Measurements from ENCODE around the gene NALCN.

DNA sequence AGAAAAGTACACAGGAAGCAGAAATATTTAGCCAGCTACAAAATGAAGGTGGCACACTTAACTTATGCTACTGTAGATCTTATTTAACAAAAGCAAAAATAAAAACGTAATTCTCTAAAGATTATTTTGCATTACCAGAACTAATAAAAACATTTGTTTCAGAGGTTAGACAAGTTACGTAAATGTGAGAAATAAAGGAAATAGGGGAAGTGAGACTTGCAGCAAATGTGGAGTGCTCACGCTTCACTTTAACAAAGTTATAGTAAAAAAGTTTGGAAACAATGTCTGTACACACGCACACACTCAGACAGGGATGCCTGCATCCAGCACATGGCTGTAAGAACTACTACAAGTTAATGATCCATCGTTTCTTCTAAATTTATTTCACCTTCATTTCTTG lies 83.7 kb downstream of the NALCN start:
- TF ChIP-seq TAF1 (conservative IDR thresholded peaks at IDR 0.05) (no peak), SP1 (IDR thresholded peaks at IDR 0.05) (no peak), RAD21 (IDR thresholded peaks at IDR 0.05) (no peak)
- TF ChIP-seq, protein P1, sequence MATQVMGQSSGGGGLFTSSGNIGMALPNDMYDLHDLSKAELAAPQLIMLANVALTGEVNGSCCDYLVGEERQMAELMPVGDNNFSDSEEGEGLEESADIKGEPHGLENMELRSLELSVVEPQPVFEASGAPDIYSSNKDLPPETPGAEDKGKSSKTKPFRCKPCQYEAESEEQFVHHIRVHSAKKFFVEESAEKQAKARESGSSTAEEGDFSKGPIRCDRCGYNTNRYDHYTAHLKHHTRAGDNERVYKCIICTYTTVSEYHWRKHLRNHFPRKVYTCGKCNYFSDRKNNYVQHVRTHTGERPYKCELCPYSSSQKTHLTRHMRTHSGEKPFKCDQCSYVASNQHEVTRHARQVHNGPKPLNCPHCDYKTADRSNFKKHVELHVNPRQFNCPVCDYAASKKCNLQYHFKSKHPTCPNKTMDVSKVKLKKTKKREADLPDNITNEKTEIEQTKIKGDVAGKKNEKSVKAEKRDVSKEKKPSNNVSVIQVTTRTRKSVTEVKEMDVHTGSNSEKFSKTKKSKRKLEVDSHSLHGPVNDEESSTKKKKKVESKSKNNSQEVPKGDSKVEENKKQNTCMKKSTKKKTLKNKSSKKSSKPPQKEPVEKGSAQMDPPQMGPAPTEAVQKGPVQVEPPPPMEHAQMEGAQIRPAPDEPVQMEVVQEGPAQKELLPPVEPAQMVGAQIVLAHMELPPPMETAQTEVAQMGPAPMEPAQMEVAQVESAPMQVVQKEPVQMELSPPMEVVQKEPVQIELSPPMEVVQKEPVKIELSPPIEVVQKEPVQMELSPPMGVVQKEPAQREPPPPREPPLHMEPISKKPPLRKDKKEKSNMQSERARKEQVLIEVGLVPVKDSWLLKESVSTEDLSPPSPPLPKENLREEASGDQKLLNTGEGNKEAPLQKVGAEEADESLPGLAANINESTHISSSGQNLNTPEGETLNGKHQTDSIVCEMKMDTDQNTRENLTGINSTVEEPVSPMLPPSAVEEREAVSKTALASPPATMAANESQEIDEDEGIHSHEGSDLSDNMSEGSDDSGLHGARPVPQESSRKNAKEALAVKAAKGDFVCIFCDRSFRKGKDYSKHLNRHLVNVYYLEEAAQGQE (IDR thresholded peaks at IDR 0.05): no peak
- TF ChIP-seq, protein P2, sequence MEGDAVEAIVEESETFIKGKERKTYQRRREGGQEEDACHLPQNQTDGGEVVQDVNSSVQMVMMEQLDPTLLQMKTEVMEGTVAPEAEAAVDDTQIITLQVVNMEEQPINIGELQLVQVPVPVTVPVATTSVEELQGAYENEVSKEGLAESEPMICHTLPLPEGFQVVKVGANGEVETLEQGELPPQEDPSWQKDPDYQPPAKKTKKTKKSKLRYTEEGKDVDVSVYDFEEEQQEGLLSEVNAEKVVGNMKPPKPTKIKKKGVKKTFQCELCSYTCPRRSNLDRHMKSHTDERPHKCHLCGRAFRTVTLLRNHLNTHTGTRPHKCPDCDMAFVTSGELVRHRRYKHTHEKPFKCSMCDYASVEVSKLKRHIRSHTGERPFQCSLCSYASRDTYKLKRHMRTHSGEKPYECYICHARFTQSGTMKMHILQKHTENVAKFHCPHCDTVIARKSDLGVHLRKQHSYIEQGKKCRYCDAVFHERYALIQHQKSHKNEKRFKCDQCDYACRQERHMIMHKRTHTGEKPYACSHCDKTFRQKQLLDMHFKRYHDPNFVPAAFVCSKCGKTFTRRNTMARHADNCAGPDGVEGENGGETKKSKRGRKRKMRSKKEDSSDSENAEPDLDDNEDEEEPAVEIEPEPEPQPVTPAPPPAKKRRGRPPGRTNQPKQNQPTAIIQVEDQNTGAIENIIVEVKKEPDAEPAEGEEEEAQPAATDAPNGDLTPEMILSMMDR (IDR thresholded peaks at IDR 0.05; ENCODE audit: low read depth, low read length, missing input control): no peak
- TF ChIP-seq, protein P3, sequence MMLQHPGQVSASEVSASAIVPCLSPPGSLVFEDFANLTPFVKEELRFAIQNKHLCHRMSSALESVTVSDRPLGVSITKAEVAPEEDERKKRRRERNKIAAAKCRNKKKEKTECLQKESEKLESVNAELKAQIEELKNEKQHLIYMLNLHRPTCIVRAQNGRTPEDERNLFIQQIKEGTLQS (IDR thresholded peaks at IDR 0.05): no peak

Data from liver (tissue), 3 donors.